NCI-H187 treated with DMSO at 0.1 percent for 48 hours (cell line): Measurements from ENCODE around the gene KRT12.
"Not testable (repeated sequence)": the region's sequence is repeated elsewhere in the genome, so short reads cannot be mapped to it uniquely, and the experiment has no call there.

ENCODE experiments used
- DNase-seq: peaks from one replicate; lab custom pipeline; 2025; lab: John Stamatoyannopoulos, UW

The KRT12 gene

DNA sequence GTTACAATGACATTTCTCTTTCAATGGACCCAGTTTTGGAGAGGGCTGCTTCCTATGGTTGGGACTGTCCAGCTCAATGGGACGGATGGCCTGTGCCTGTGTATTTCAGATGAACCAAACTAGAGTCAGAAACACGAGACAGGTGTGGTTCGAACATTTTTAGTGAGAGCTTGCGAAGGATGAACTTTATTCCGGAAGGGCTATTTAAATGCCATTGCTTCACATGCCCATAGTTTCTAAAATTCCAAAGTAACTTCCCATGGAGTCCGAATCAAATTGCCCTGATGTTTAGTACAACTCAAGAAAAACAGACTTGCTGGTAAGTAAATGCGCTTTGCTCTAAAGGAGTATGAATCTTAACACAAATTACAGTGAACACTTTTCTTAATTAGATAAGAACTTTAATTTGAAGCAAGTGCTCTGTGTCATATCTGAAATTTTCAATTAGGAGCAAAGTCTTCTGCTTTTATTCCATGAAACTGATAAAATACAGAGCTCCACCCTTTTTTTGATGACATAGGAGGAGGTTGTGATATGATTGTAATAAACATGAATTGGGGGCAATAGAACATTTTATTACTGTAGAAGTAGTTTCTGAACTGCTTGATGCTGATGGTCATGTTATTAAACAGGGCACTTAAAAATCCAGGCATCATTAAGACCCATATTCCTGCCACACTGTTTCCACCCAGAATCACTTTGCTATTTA lies 16.8 kb upstream of the KRT12 start:
- DNase-seq: no peak

DNA sequence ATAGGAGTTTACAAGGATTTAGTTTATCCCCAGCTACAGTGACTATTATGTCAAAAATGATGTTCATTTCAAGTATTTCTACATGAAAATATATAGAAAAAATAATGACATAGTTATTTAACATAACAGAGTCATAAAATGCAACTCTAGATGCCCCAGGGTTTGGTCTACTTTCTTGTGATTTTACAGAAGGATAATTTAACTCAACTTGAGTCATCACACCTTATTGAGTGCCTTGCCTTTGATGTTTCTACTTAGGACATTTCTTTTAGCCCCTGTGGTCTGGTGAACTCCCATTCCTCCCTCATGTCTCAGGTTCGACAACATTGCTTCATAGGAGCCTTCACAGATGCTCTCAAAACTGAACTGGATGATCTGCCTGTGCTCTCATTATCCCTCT lies 16.0 kb upstream of the KRT12 start:
- no peak for DNase-seq

- no peak for DNase-seq
Measured at GRCh38 chr17:40879026-40879425, 12.0 kb upstream of the KRT12 start.

DNA sequence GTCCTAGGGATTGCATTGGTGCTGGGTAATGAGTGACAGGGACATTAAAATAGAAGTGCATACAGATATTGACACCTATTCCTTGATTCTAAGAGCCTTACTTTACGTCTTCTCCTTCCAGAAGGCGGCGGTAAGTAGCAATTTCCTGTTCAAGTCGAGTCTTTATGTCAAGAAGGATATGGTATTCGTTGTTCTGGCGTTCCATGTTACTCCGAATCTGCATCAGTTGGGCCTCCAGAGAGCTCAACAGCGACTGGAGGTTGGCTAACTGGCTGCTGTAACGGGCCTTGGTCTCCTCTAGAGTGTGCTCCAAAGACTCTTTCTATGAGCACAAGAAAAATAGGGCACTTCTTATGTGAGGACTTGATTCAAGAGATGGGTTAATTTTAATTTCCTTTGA lies 11.0 kb upstream of the KRT12 start:
- no peak for DNase-seq

GRCh38 chr17:40873801-40874200 lies 6.8 kb upstream of the KRT12 start:
- no peak for DNase-seq

DNA sequence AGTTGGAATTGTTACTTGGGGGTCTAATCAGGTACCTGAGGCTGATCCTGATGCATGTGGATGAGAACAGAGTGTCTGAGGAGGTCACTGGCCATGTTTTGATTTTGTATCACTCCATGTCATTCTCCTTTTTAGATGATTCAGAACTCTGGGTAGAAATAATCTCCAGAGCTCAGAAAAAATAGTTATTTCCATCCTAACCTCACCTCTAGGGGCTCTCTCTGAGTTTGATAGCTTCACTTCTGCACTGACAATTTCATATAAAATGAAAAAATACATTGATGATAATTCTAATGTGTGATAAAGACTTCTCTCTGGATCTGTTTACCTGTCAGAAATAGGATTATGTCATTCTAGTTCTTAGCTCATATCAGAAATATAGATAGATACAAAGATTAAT lies 6.2 kb upstream of the KRT12 start:
- DNase-seq: no peak

DNA sequence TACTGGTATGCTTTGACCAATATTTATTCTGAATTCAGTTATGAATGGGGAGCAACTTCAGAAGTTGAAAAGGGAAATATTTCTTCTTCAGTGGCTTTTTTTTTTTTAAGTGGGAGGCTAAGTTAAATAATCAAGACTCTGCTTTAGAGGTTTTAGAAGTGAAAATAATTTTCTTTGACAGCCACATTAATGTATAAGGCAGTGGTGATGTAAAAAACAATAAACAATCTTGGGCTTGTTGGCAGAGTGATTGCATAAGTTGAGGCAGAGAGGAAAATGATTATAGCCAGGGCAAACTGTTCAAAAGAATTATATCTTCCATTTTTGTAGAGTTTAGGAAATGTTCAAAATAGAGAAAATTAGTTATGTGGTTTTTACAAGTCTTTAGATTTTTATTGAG lies 5.4 kb upstream of the KRT12 start:
- no peak for DNase-seq

GRCh38 chr17:40871316-40871715 lies 4.3 kb upstream of the KRT12 start:
- no peak for DNase-seq

DNA sequence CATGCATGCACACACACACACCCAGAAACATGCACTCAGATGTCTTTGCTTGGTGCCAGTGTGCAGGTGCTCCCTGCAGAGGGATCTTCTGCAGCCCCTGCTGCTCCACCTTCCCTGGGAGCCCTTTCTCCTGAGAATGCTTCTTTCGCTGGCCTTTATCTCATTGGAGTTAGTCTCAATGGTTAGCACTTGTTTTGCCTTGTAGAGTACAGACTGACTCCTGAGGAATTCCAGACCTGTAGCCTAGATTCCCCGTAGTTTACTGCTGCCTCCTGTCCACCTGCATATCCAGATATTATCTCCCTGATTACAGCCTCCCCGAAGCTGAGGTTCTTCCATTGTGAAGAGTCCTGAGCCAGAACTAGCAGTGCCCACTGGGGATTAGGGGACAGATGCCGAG lies 3.1 kb upstream of the KRT12 start:
- DNase-seq: no peak

GRCh38 chr17:40864661-40865390 lies 2.2 kb downstream of the KRT12 start:
- no peak for DNase-seq

- DNase-seq: no peak
Measured at GRCh38 chr17:40862985-40863733, 3.9 kb downstream of the KRT12 start.

DNA sequence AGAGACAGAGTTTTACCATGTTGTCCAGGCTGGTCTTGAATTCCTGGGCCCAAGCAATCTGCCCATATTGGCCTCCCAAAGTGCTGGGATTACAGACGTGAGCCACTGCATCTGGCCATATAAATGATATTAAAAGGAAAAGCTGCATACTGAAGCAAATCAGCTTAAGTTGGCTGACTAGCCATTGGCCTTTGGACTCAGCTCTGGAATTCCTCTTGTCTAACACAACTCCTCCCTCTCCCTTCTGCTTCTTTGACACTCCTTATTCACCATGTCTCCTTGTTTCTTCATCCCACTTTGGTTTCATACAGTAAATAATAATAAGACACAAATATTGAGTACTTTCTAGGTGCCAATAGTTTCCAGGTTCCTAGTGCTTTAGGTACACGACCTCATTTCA lies 7.5 kb downstream of the KRT12 start:
- no peak for DNase-seq

DNA sequence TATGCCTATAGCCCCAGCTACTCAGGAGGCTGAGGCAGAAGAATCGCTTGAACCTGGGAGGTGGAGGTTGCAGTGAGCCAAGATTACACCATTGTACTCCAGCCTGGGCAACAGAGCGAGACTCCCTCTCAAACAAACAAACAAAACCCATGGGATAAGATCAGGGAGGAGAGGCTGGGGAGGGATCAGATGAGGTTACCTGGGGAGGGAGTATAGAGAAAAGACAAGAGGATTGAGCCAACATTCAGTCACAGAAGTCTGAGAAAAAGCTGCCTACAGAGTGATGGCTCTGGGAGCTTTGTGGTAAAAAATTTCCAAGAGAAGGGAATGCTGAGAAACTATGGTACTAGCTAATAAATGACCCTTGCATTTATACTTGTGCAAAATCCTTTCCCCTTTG lies 8.4 kb downstream of the KRT12 start:
- not testable (repeated sequence) for DNase-seq

- no peak for DNase-seq
Measured at GRCh38 chr17:40857535-40857934, 9.5 kb downstream of the KRT12 start.

DNA sequence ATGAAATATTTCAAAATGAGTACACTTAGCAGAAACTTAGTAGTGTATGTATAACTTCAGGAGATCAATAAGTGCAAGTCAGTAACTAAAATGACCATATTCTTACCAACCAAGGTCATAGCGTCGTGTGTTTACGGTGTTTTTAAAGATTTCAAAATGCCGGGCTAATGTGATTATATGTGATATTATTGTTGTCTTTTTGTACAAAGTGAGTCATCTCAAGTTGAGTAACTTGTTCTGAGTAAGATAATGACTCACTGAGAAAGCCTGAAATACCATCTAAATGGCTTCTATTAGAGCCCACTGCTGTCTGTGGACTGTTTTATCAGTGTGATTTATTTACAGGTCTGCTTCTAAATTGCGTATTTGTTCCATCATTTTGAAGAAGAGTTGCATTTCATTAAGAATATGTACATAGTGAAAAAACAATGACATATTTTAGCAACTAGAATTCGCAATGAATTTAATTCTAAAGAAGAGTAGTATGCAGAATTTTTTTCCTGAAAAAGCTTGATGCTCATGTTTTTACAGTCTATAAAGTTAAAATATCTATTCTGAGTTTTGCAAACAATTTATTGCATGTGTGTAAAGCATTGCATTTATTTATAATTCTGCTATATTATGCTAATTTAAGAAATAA lies 12.7 kb downstream of the KRT12 start:
- DNase-seq: no peak

GRCh38 chr17:40852364-40852763 lies 14.7 kb downstream of the KRT12 start:
- no peak for DNase-seq

GRCh38 chr17:40850293-40850972 lies 16.6 kb downstream of the KRT12 start:
- DNase-seq: no peak

DNA sequence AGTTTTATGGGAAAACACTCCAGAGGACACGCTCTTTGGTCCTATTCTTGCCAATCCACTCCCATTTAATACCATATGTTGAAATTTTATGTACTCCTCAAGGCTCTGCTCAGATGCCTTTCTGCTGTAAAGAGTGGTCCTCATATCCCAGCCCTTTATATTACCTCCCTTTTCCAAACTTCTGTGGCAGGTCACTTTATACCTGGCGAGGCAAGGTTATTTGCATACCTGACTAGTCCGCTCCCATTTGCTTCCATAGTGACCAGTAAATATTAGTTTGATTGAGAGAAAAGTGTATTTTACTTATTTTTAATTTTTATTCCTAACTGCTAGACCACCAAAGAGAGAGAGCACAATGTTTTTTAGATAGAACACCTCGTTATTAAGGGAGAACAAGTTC lies 17.3 kb downstream of the KRT12 start:
- DNase-seq: no peak

- DNase-seq: no peak
Measured at GRCh38 chr17:40848583-40849235, 18.3 kb downstream of the KRT12 start.

GRCh38 chr17:40846515-40847144 lies 20.4 kb downstream of the KRT12 start:
- DNase-seq: no peak

DNA sequence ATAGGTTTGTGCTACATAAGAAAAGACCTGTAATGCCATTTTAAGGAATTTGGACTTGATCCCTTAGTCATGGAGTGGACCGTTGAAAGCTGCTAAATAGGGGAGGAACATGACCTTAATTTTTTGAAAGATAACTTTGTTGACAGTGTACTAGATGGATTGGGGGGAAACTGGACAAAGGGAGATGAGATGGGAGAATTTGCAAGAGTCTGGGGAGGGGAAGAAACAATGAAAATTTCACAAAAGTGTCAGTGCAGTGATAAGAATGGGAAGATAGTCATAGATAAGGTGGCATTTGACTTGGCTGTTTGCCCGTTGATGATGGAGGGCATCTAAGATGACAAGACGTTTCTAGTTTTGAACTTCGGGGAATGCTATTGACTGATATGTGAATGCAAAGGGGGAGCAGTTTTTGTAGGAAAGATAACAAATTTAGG lies 22.3 kb downstream of the KRT12 start:
- DNase-seq: no peak
